H1 (cell line): ENCODE measurements around the gene C6orf52. TPM values are rescaled to one million over a fixed set of nuclear protein-coding genes. Genes with fewer than 3 reads are reported as not detected.

Experiments
- CTCF ChIA-PET: fragments of 300-600 bp; sonication (Branson Sonifier 250); formaldehyde crosslinking; loops from one replicate; lab custom pipeline; 2021; ENCODE audit not compliant: partially characterized antibody; lab: Charles Lee
- POLR2A ChIA-PET: fragments of 300-600 bp; sonication (Branson Sonifier 250); formaldehyde crosslinking; loops from one replicate; lab custom pipeline; 2021; ENCODE audit warnings: inconsistent platforms; ENCODE audit not compliant: partially characterized antibody; lab: Charles Lee
- DNase-seq, 2 experiments: peaks; one replicate each; pipeline versions ENCODE4 v3.0.0 to v3.0.0-alpha.2; 2010 to 2022; ENCODE audit warnings: low spot score in 2 of 2, low read depth in 1 of 2, mixed read lengths in 1 of 2
- FAIRE-seq: peaks from 2 replicates; lab custom pipeline; 2011; peaks lifted over from hg19 to GRCh38; lab: Jason Lieb, UNC
- H2AFZ ChIP-seq: 2 replicates; pipeline ENCODE4 v1.8.1; 2012; ENCODE audit warnings: low read length, inconsistent platforms
- H2AK5ac ChIP-seq: 2 replicates; pipeline ENCODE4 v1.6.1; 2013; ENCODE audit warnings: low read depth, low read length
- H2BK120ac ChIP-seq: replicated peaks from 2 replicates; pipeline ENCODE3; 2013; ENCODE audit warnings: low read depth, low read length, inconsistent platforms
- H2BK12ac ChIP-seq: 2 replicates; pipeline ENCODE4 v1.6.1; 2013; ENCODE audit warnings: low read depth, low read length
- H2BK15ac ChIP-seq: 2 replicates; pipeline ENCODE4 v1.6.1; 2013; ENCODE audit warnings: low read length
- H2BK20ac ChIP-seq: 2 replicates; pipeline ENCODE4 v1.6.1; 2013; ENCODE audit warnings: low read length
- H2BK5ac ChIP-seq: 2 replicates; pipeline ENCODE4 v1.6.1; 2013; ENCODE audit warnings: low read depth, low read length
- H3K14ac ChIP-seq: 2 replicates; pipeline ENCODE4 v1.6.1; 2013; ENCODE audit warnings: inconsistent platforms; ENCODE audit not compliant: insufficient read length
- H3K18ac ChIP-seq: 2 replicates; pipeline ENCODE4 v1.6.1; 2013; ENCODE audit warnings: low read length; ENCODE audit errors: extremely low read depth
- H3K23ac ChIP-seq: 2 replicates; pipeline ENCODE4 v1.6.1; 2013; ENCODE audit warnings: inconsistent platforms; ENCODE audit not compliant: insufficient read length
- H3K23me2 ChIP-seq: 2 replicates; pipeline ENCODE4 v1.6.1; 2013; ENCODE audit warnings: low read depth, low read length
- H3K27ac ChIP-seq: 2 replicates; pipeline ENCODE4 v1.6.1; 2011; ENCODE audit warnings: low read depth, low read length, inconsistent platforms
- H3K27me3 ChIP-seq, 4 experiments: replicated peaks in 1 of 4; 1 replicate in 1 of 4; 2 replicates in 3 of 4; pipeline versions ENCODE4 v1.6.1 to v1.8.1; 2011 to 2013; ENCODE audit warnings: low read length in 3 of 4, mild to moderate bottlenecking in 3 of 4, inconsistent platforms in 2 of 4, mixed read lengths in 2 of 4, moderate library complexity in 1 of 4; ENCODE audit not compliant: control insufficient read depth in 3 of 4, insufficient read depth in 3 of 4; ENCODE audit errors: extremely low read depth in 1 of 4
- H3K36me3 ChIP-seq, 4 experiments: 2 replicates each; pipeline versions ENCODE4 v1.6.1 to v1.8.1; 2011 to 2013; ENCODE audit warnings: mild to moderate bottlenecking in 4 of 4, low read length in 3 of 4, moderate library complexity in 2 of 4, control low read depth in 1 of 4, inconsistent platforms in 1 of 4; ENCODE audit not compliant: insufficient read depth in 4 of 4, control insufficient read depth in 2 of 4
- H3K4ac ChIP-seq: replicated peaks from 2 replicates; pipeline ENCODE3; 2013; ENCODE audit warnings: low read length, low read depth, mixed read lengths, inconsistent platforms; ENCODE audit not compliant: insufficient read length
- H3K4me1 ChIP-seq, 4 experiments: replicated peaks in 1 of 4; 1 replicate in 1 of 4; 2 replicates in 3 of 4; pipeline versions ENCODE4 v1.6.1 to v1.8.1; 2011 to 2013; ENCODE audit warnings: low read length in 3 of 4, inconsistent platforms in 2 of 4, mixed read lengths in 1 of 4; ENCODE audit not compliant: insufficient read depth in 4 of 4, control insufficient read depth in 3 of 4
- H3K4me2 ChIP-seq, 2 experiments: 2 replicates each; pipeline versions ENCODE4 v1.6.1 to v1.8.1; 2011 to 2013; ENCODE audit warnings: low read depth in 2 of 2, low read length in 2 of 2, control low read depth in 1 of 2, inconsistent platforms in 1 of 2, mild to moderate bottlenecking in 1 of 2; ENCODE audit not compliant: insufficient read depth in 1 of 2
- H3K4me3 ChIP-seq, 4 experiments: fragments of 200-600, 300-600 bp in 1 of 4; sonication (generic), shearing (Covaris generic), sonication (Bioruptor Twin) in 1 of 4; 2 replicates each; pipeline versions ENCODE4 v1.5.1 to v1.8.1; 2011 to 2016; ENCODE audit warnings: low read length in 4 of 4, low read depth in 3 of 4, control low read depth in 2 of 4, inconsistent platforms in 2 of 4, mild to moderate bottlenecking in 2 of 4, mixed read lengths in 1 of 4, moderate library complexity in 1 of 4; ENCODE audit not compliant: insufficient read depth in 2 of 4; ENCODE audit errors: extremely low read depth in 1 of 4
- H3K56ac ChIP-seq: replicated peaks from 2 replicates; pipeline ENCODE3; 2013; ENCODE audit warnings: low read depth, mild to moderate bottlenecking, mixed read lengths, low read length, inconsistent platforms; ENCODE audit not compliant: insufficient read length
- H3K79me1 ChIP-seq: 2 replicates; pipeline ENCODE4 v1.6.1; 2013; ENCODE audit warnings: low read depth, low read length, control low read depth
- H3K79me2 ChIP-seq, 2 experiments: 2 replicates each; pipeline versions ENCODE4 v1.6.1 to v1.8.1; 2012 to 2013; ENCODE audit warnings: low read length in 2 of 2, mild to moderate bottlenecking in 2 of 2, inconsistent platforms in 1 of 2; ENCODE audit not compliant: insufficient read depth in 2 of 2, control insufficient read depth in 1 of 2
- H3K9ac ChIP-seq, 4 experiments: replicated peaks in 1 of 4; 1 replicate in 1 of 4; 2 replicates in 3 of 4; pipeline versions ENCODE4 v1.6.1 to v1.8.1; 2011 to 2013; ENCODE audit warnings: low read depth in 3 of 4, low read length in 3 of 4, control low read depth in 2 of 4, mild to moderate bottlenecking in 2 of 4, moderate library complexity in 2 of 4, inconsistent platforms in 1 of 4; ENCODE audit errors: extremely low read depth in 1 of 4
- H3K9me3 ChIP-seq, 2 experiments: 2 replicates each; pipeline versions ENCODE4 v1.6.1 to v1.8.1; 2012 to 2013; ENCODE audit warnings: mild to moderate bottlenecking in 2 of 2, moderate library complexity in 2 of 2, control low read depth in 1 of 2, inconsistent platforms in 1 of 2, low read depth in 1 of 2, low read length in 1 of 2, mixed read lengths in 1 of 2; ENCODE audit not compliant: insufficient read depth in 2 of 2
- H4K20me1 ChIP-seq, 2 experiments: replicated peaks in 1 of 2; 2 replicates each; pipeline versions ENCODE3 to v1.8.1; 2011 to 2013; ENCODE audit warnings: inconsistent platforms in 2 of 2, low read length in 2 of 2, mild to moderate bottlenecking in 1 of 2; ENCODE audit not compliant: insufficient read depth in 2 of 2, control insufficient read depth in 1 of 2
- H4K5ac ChIP-seq: 2 replicates; pipeline ENCODE4 v1.6.1; 2013; ENCODE audit warnings: low read length, low read depth, mixed read lengths, inconsistent platforms; ENCODE audit not compliant: insufficient read length
- H4K8ac ChIP-seq: 2 replicates; pipeline ENCODE4 v1.8.0; 2013; ENCODE audit warnings: mild to moderate bottlenecking, moderate library complexity, low read length, inconsistent platforms; ENCODE audit not compliant: insufficient read depth; ENCODE audit errors: extremely low read depth
- H4K91ac ChIP-seq: replicated peaks from 2 replicates; pipeline ENCODE3; 2013; ENCODE audit warnings: low read length, mixed read lengths, inconsistent platforms; ENCODE audit not compliant: insufficient read length
- BACH1 ChIP-seq: IDR thresholded peaks from 2 replicates; pipeline ENCODE4 v1.6.1; 2012; ENCODE audit warnings: low read length, improper control_type of control experiment
- CEBPB ChIP-seq: IDR thresholded peaks from 2 replicates; pipeline ENCODE4 v1.6.1; 2012; ENCODE audit warnings: low read depth, low read length
- EGR1 ChIP-seq: IDR thresholded peaks from 2 replicates; pipeline ENCODE4 v1.6.1; 2011; ENCODE audit warnings: low read depth, low read length, borderline replicate concordance
- GABPA ChIP-seq: IDR thresholded peaks from 2 replicates; pipeline ENCODE4 v1.6.1; 2011; ENCODE audit warnings: mild to moderate bottlenecking, low read length, moderate library complexity, borderline replicate concordance; ENCODE audit not compliant: insufficient read depth
- GTF2F1 ChIP-seq: IDR thresholded peaks from 2 replicates; pipeline ENCODE4 v1.6.1; 2012; ENCODE audit warnings: low read depth, low read length, improper control_type of control experiment, borderline replicate concordance
- JUN ChIP-seq: IDR thresholded peaks from 2 replicates; pipeline ENCODE4 v1.6.1; 2011; ENCODE audit warnings: low read depth, mild to moderate bottlenecking, improper control_type of control experiment, low read length
- NANOG ChIP-seq: IDR thresholded peaks from 2 replicates; pipeline ENCODE4 v1.6.1; 2011; ENCODE audit warnings: low read length, low read depth, mild to moderate bottlenecking, inconsistent platforms; ENCODE audit not compliant: insufficient read depth, poor library complexity, severe bottlenecking
- SP1 ChIP-seq: IDR thresholded peaks from 2 replicates; pipeline ENCODE4 v1.6.1; 2011; ENCODE audit warnings: low read depth, low read length
- TAF1 ChIP-seq: IDR thresholded peaks from 2 replicates; pipeline ENCODE4 v1.6.1; 2011; ENCODE audit warnings: mild to moderate bottlenecking, low read depth, low read length
- WGBS, 2 experiments: shearing (Covaris generic) in 1 of 2; methylation state at CpG; one replicate each; pipeline versions ENCODE4 v1.1.6 to v1.1.7; 2013 to 2015; ENCODE audit warnings: low lambda C conversion rate in 2 of 2, mixed read lengths in 2 of 2, inconsistent platforms in 1 of 2, low coverage in 1 of 2, missing lambda C conversion rate in 1 of 2; ENCODE audit not compliant: insufficient replicate concordance in 2 of 2, insufficient coverage in 1 of 2, insufficient read length in 1 of 2; ENCODE audit errors: extremely low coverage in 1 of 2, missing lambda C conversion rate in 1 of 2; 5-methylcytosine and 5-hydroxymethylcytosine counted together
- polyA plus RNA-seq, 7 experiments: library from polyadenylated mRNA; depleted of rRNA in 3 of 7; stranded (reverse) in 5 of 7; unstranded in 2 of 7; fragments of >200 nt in 5 of 7; fragments of 200-250 nt in 2 of 7; gene quantifications; 1 replicate in 5 of 7; 2 replicates in 1 of 7; 4 replicates in 1 of 7; pipeline versions ENCODE4 v1.2.1 to v1.2.3, GENCODE V29; 2011 to 2013; ENCODE audit warnings: missing spikeins in 2 of 7, mixed read lengths in 2 of 7
- total RNA-seq: library from RNA; stranded (reverse); fragmentation: NEBNext Ultra II Directional; extraction: Animal tissue kit (Norgen Biotek cat#: 25700); gene quantifications from 2 replicates; pipeline ENCODE4 v1.2.1, GENCODE V29; 2021
- TF ChIP-seq, protein P1 (sequence below): IDR thresholded peaks from 2 replicates; pipeline ENCODE4 v1.6.1; 2012; ENCODE audit warnings: low read length, inconsistent platforms
- TF ChIP-seq, protein P2 (sequence below): IDR thresholded peaks from 2 replicates; pipeline ENCODE4 v1.6.1; 2012; ENCODE audit warnings: inconsistent platforms

The C6orf52 gene
- total and polyA plus RNA-seq, 2 of the 8 experiments (the other 6 are each of a cell fraction or from before 2014, with no cell fraction given), result 1.5 to 3.1 TPM

DNA sequence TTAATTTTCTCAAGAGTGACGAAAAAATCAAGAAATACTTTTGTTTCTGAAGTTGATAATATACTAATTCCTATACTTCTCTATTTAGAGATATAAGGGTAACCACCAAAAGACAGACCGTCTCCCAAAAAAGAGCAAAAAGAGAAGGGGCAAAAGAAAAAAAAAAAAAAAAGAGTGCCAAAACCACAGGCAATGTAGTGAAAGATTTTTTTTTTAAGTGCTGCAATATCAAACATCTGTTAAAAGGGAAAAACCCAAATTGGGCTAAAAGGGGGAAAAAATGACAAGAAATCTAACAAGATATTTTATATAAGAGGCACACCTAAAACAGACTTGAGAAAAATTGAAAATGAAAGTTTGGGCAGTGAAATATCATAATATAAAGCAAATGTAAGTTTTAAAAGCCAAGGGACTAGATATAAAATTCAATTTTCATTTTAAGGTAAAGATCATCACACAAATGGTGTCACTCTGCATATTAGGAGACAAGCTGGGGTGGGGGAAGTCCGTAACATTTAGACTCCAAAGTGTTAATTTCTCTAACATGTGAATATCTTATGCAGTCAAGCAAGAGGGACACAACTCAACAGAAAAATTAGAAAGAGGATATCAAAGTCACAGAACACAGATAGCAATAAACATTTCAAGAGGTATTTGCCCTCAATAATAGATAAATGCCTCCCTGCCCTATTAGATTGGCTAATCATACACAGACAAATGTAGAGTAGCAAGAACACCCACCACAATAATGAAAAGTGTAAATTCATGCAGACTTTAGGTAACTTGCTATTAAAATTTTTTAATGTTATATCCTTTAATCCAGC is 9.1 kb downstream of the C6orf52 start:
- no peak overlapping the region for H4K91ac ChIP-seq
- POLR2A ChIA-PET, result interaction anchor here (1.3 kb wide), 1 partner anchor 25 kb away, joined by 3 read pairs; no protein-coding TSS in a partner anchor
- H3K18ac ChIP-seq, result no peak overlapping the region
- H2BK20ac ChIP-seq, result no peak overlapping the region
- no peaks in the 10 kb centered on the region for H3K9me3 ChIP-seq
- no peaks in the 10 kb centered on the region for H3K79me2 ChIP-seq
- no peaks in the 10 kb centered on the region for H3K27me3 ChIP-seq
- H3K4me1 ChIP-seq, result peaks cover 0 to 9% (median 0%) of the 10 kb centered on the region in 4 experiments; a peak in 1 of 7 replicates
- no peaks in the 10 kb centered on the region for H3K23me2 ChIP-seq
- no peak overlapping the region for H3K27ac ChIP-seq
- CTCF ChIA-PET, result no interaction called here
- H3K4me3 ChIP-seq, result no peak overlapping the region
- FAIRE-seq (no peak), DNase-seq (no peak)
- H2BK15ac ChIP-seq, result no peak overlapping the region
- H2AFZ ChIP-seq, result no peak overlapping the region
- no peak overlapping the region for H2BK120ac ChIP-seq
- H3K23ac ChIP-seq, result no peak overlapping the region
- H4K8ac ChIP-seq, result no peak overlapping the region
- no peak overlapping the region for H3K4ac ChIP-seq
- no peaks in the 10 kb centered on the region for H4K20me1 ChIP-seq
- H3K79me1 ChIP-seq, result no peaks in the 10 kb centered on the region
- H3K4me2 ChIP-seq, result no peak overlapping the region
- no peak overlapping the region for H3K14ac ChIP-seq
- no peak overlapping the region for H2AK5ac ChIP-seq
- no peaks in the 10 kb centered on the region for H3K36me3 ChIP-seq
- no peak overlapping the region for H4K5ac ChIP-seq
- no peak overlapping the region for H2BK5ac ChIP-seq
- no peak overlapping the region for H2BK12ac ChIP-seq
- WGBS, 2 experiments, result 91% methylated on average over 3 of the region's 3 CpGs; no CpG with 5 or more reads in 1 of the 2 experiments
- H3K9ac ChIP-seq, result no peak overlapping the region
- no peak overlapping the region for H3K56ac ChIP-seq
- no peak for TF ChIP-seq GTF2F1
- TF ChIP-seq CEBPB, result no peak
- TF ChIP-seq, protein P1, sequence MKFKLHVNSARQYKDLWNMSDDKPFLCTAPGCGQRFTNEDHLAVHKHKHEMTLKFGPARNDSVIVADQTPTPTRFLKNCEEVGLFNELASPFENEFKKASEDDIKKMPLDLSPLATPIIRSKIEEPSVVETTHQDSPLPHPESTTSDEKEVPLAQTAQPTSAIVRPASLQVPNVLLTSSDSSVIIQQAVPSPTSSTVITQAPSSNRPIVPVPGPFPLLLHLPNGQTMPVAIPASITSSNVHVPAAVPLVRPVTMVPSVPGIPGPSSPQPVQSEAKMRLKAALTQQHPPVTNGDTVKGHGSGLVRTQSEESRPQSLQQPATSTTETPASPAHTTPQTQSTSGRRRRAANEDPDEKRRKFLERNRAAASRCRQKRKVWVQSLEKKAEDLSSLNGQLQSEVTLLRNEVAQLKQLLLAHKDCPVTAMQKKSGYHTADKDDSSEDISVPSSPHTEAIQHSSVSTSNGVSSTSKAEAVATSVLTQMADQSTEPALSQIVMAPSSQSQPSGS, result no peak
- TF ChIP-seq EGR1, result no peak
- no peak for TF ChIP-seq JUN
- no peak for TF ChIP-seq SP1
- TF ChIP-seq BACH1, result no peak
- TF ChIP-seq GABPA, result no peak
- no peak for TF ChIP-seq TAF1
- no peak for TF ChIP-seq NANOG
- TF ChIP-seq, protein P2, sequence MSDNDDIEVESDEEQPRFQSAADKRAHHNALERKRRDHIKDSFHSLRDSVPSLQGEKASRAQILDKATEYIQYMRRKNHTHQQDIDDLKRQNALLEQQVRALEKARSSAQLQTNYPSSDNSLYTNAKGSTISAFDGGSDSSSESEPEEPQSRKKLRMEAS, result no peak
